Stimulated activated memory B cell treated with anti-CD40 and anti-IgM and Interleukin-4, amounts not matched to agents 10 μg/mL and 1 μg/mL and 100 μg/mL, for 72 hours (primary cell): ENCODE data around the gene ACOT12.
"Not testable (repeated sequence)": the region's sequence is repeated elsewhere in the genome, so short reads cannot be mapped to it uniquely, and the experiment has no call there.

Experiments used
- ATAC-seq: fragments of 150-1000 bp; cut with Tn5 transposase; 2 replicates; pipeline ENCODE4 v1.10.0; 2021
- H3K27ac Mint-ChIP-seq: one replicate; pipeline ENCODE4 v1.8.0; 2022; ENCODE audit warnings: mild to moderate bottlenecking, mixed read lengths
- H3K27me3 Mint-ChIP-seq: one replicate; pipeline ENCODE4 v1.8.0; 2022; ENCODE audit warnings: mixed read lengths
- H3K36me3 Mint-ChIP-seq: one replicate; pipeline ENCODE4 v1.8.0; 2022; ENCODE audit warnings: mixed read lengths
- H3K4me1 Mint-ChIP-seq: one replicate; pipeline ENCODE4 v1.8.0; 2022; ENCODE audit warnings: mixed read lengths
- H3K4me3 Mint-ChIP-seq: one replicate; pipeline ENCODE4 v1.8.0; 2022; ENCODE audit warnings: mild to moderate bottlenecking, moderate library complexity, mixed read lengths
- H3K9me3 Mint-ChIP-seq: one replicate; pipeline ENCODE4 v1.8.0; 2022; ENCODE audit warnings: mixed read lengths

Gene ACOT12

GRCh38 chr5:81365541-81365940 lies 28.4 kb downstream of the ACOT12 start:
- Mint-ChIP-seq H3K9me3 (no peaks in the 10 kb centered on the region), H3K4me3 (no peak overlapping the region), H3K36me3 (no peaks in the 10 kb centered on the region), H3K27me3 (peaks cover 22% of the 10 kb centered on the region), H3K27ac (no peak overlapping the region), H3K4me1 (no peaks in the 10 kb centered on the region)
- no peak for ATAC-seq

DNA sequence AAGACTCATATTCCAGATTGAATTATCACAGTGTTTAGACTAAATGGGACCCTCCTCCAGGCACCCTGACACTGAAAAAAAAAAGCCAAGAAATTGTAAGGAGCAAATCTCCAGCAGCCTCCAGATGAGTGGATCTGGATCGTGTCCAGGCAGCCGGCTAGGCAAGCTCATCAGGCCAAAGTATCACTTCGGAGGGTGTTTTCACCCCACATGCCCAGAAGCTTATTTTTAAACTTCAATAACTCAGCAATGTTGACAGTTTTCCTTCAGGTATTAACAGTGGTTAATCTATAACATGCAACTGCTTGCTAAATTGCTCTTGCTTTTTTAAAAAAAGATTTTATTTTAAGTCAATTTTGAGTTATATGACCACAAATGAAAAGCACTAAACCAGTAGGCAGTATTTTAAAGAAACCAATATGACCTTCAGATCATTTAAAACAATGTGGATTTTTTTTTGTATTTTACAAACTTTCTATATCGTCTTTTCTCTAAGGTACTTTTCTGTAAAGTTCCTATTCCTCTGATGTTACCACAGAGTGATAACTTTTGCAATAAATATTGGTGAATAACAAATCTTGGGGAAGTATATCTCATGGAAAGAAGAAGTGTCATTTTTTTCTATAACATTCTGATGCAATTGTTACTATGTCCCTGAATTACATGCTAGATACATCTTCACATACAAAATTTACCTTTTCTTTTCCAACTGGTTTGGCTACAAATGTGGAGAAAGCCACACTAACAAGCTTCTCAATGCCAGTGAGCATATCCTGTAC lies 30.7 kb downstream of the ACOT12 start:
- ATAC-seq, result no peak
- Mint-ChIP-seq H3K9me3 (no peaks in the 10 kb centered on the region), H3K27me3 (peaks cover 34% of the 10 kb centered on the region), H3K36me3 (no peaks in the 10 kb centered on the region), H3K4me1 (no peaks in the 10 kb centered on the region), H3K27ac (no peak overlapping the region), H3K4me3 (no peak overlapping the region)

- no peak for ATAC-seq
- H3K36me3 Mint-ChIP-seq, result no peaks in the 10 kb centered on the region
- H3K27ac Mint-ChIP-seq, result no peak overlapping the region
Measured at GRCh38 chr5:81361600-81361999, 32.3 kb downstream of the ACOT12 start.

DNA sequence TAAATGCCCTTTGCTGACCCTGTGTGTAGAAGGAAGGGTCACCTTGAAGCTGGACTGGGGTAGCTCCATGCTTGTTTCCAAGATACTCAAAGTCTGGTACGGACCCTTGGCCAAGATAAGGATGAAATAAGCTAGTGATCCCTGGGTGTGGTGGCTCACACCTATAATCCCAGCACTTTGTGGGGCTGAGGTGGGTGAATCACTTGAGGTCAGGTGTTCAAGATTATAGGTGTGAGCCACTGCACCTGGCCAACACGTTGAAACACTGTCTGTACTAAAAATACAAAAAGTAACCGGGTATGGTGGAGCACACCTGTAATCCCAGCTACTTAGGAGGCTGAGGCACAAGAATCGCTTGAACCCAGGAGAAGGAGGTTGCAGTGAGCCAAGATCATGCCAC lies 33.3 kb downstream of the ACOT12 start:
- H3K36me3 Mint-ChIP-seq, result no peaks in the 10 kb centered on the region
- no peak overlapping the region for H3K4me3 Mint-ChIP-seq
- no peak overlapping the region for H3K27ac Mint-ChIP-seq
- no peaks in the 10 kb centered on the region for H3K4me1 Mint-ChIP-seq
- H3K9me3 Mint-ChIP-seq, result no peaks in the 10 kb centered on the region
- H3K27me3 Mint-ChIP-seq, result peaks cover 20% of the 10 kb centered on the region
- no peak for ATAC-seq

More at GRCh38 chr5:81361600-81361999, 32.3 kb downstream of the ACOT12 start:
- Mint-ChIP-seq H3K9me3 (no peaks in the 10 kb centered on the region), H3K27me3 (peaks cover 30% of the 10 kb centered on the region), H3K4me3 (no peak overlapping the region), H3K4me1 (no peaks in the 10 kb centered on the region)

- no peak overlapping the region for H3K4me3 Mint-ChIP-seq
- H3K27ac Mint-ChIP-seq, result no peak overlapping the region
- H3K9me3 Mint-ChIP-seq, result no peaks in the 10 kb centered on the region
- H3K27me3 Mint-ChIP-seq, result peaks cover 12% of the 10 kb centered on the region
- no peaks in the 10 kb centered on the region for H3K36me3 Mint-ChIP-seq
- no peak for ATAC-seq
- H3K4me1 Mint-ChIP-seq, result no peaks in the 10 kb centered on the region
Measured at GRCh38 chr5:81359881-81360280, 34.1 kb downstream of the ACOT12 start.

GRCh38 chr5:81359108-81359507 lies 34.8 kb downstream of the ACOT12 start:
- ATAC-seq, result no peak
- peaks cover 11% of the 10 kb centered on the region for H3K27me3 Mint-ChIP-seq
- H3K36me3 Mint-ChIP-seq, result no peaks in the 10 kb centered on the region
- no peak overlapping the region for H3K27ac Mint-ChIP-seq
- no peak overlapping the region for H3K4me3 Mint-ChIP-seq
- H3K4me1 Mint-ChIP-seq, result no peaks in the 10 kb centered on the region
- H3K9me3 Mint-ChIP-seq, result no peaks in the 10 kb centered on the region

- Mint-ChIP-seq H3K27ac (no peak overlapping the region), H3K27me3 (peaks cover 11% of the 10 kb centered on the region), H3K9me3 (no peaks in the 10 kb centered on the region), H3K4me1 (no peaks in the 10 kb centered on the region), H3K4me3 (no peak overlapping the region), H3K36me3 (no peaks in the 10 kb centered on the region)
- ATAC-seq, result no peak
Measured at GRCh38 chr5:81355291-81356251, 38.4 kb downstream of the ACOT12 start.

DNA sequence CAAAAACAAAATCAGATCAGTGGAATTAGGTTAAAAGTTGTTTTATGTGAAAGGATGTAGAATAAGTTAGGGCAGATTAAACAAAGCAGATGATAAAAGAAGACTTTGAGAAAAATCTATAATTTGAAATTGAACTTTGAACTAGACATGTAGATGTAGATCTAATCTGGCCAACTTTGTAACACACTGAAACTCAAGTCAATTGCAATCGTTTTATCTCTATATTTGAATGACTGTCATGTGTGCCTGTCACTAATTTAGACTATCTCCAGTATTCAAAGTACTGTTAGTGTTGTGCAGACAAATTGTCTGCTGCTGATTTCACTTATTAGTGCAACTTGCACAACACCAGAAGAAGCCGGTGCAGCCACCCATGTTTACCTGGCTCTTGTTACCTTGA lies 39.8 kb downstream of the ACOT12 start:
- H3K4me1 Mint-ChIP-seq, result no peaks in the 10 kb centered on the region
- H3K36me3 Mint-ChIP-seq, result no peaks in the 10 kb centered on the region
- no peak overlapping the region for H3K27ac Mint-ChIP-seq
- no peak overlapping the region for H3K4me3 Mint-ChIP-seq
- no peaks in the 10 kb centered on the region for H3K9me3 Mint-ChIP-seq
- H3K27me3 Mint-ChIP-seq, result peaks cover 8% of the 10 kb centered on the region
- no peak for ATAC-seq

- no peaks in the 10 kb centered on the region for H3K27me3 Mint-ChIP-seq
- no peaks in the 10 kb centered on the region for H3K9me3 Mint-ChIP-seq
- H3K4me3 Mint-ChIP-seq, result no peak overlapping the region
- no peak for ATAC-seq
- no peaks in the 10 kb centered on the region for H3K36me3 Mint-ChIP-seq
- H3K4me1 Mint-ChIP-seq, result no peaks in the 10 kb centered on the region
- no peak overlapping the region for H3K27ac Mint-ChIP-seq
Measured at GRCh38 chr5:81353189-81353588, 40.7 kb downstream of the ACOT12 start.

- ATAC-seq, result no peak
- no peaks in the 10 kb centered on the region for H3K4me1 Mint-ChIP-seq
- H3K4me3 Mint-ChIP-seq, result no peak overlapping the region
- no peak overlapping the region for H3K27ac Mint-ChIP-seq
- no peaks in the 10 kb centered on the region for H3K9me3 Mint-ChIP-seq
- no peaks in the 10 kb centered on the region for H3K27me3 Mint-ChIP-seq
- no peaks in the 10 kb centered on the region for H3K36me3 Mint-ChIP-seq
Measured at GRCh38 chr5:81350507-81350906, 43.4 kb downstream of the ACOT12 start.

GRCh38 chr5:81349161-81349560 lies 44.8 kb downstream of the ACOT12 start:
- ATAC-seq, result no peak
- H3K4me1 Mint-ChIP-seq, result no peaks in the 10 kb centered on the region
- H3K36me3 Mint-ChIP-seq, result no peaks in the 10 kb centered on the region
- H3K27me3 Mint-ChIP-seq, result no peaks in the 10 kb centered on the region
- no peaks in the 10 kb centered on the region for H3K9me3 Mint-ChIP-seq
- no peak overlapping the region for H3K4me3 Mint-ChIP-seq
- no peak overlapping the region for H3K27ac Mint-ChIP-seq

- Mint-ChIP-seq H3K9me3 (no peaks in the 10 kb centered on the region), H3K27ac (no peak overlapping the region), H3K27me3 (peaks cover 10% of the 10 kb centered on the region), H3K36me3 (no peaks in the 10 kb centered on the region), H3K4me1 (no peaks in the 10 kb centered on the region), H3K4me3 (no peak overlapping the region)
- ATAC-seq, result no peak
Measured at GRCh38 chr5:81345411-81346003, 48.4 kb downstream of the ACOT12 start.

DNA sequence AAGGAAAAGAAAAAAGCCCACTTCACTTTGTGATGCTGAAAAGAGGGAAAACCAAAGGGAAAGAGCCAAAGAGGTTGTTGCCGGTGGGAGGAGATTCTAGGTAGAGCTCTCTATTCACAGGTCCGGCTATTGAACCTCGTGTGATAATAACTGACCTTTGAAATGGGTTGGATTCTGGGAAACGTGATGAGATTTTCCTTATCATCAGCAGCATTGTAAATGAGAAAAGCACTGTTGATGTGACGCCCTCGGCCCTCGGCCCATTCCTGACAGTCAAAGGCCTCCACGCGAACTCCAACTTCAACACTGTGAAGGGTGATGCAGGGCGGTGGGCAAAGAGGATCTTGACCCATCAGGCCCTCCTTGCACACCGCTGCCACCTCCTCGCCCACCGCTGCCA lies 49.2 kb downstream of the ACOT12 start:
- H3K4me1 Mint-ChIP-seq, result no peaks in the 10 kb centered on the region

GRCh38 chr5:81338213-81338612 lies 55.7 kb downstream of the ACOT12 start:
- not testable (repeated sequence) for H3K4me3 Mint-ChIP-seq, H3K36me3 Mint-ChIP-seq, H3K4me1 Mint-ChIP-seq, ATAC-seq, H3K27ac Mint-ChIP-seq, H3K9me3 Mint-ChIP-seq
- peaks cover 10% of the 10 kb centered on the region for H3K27me3 Mint-ChIP-seq

More for the DNA sequence above, 49.2 kb downstream of the ACOT12 start:
- Mint-ChIP-seq H3K4me3 (no peak overlapping the region), H3K27me3 (peaks cover 10% of the 10 kb centered on the region), H3K9me3 (no peaks in the 10 kb centered on the region), H3K27ac (no peak overlapping the region), H3K36me3 (no peaks in the 10 kb centered on the region)
- no peak for ATAC-seq

DNA sequence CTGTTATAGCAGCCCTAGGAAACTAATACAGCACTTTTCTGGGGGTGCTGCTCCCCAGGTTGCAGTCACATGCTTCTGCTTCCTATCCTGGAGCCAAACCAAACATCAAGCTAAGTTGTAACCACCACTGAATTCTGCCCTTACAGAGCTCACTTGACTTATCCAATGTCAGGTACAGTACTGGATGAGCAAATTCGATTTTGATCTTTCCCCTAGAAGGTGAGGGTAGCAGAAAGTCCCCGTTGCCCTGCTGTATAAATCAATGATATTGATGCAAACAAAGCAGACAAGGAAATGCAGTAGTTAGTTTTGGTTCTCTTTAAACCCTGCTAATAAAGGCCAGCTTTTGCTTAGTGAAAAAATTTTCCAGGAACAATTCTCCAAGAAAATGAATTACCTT lies 56.1 kb downstream of the ACOT12 start:
- no peak overlapping the region for H3K27ac Mint-ChIP-seq
- peaks cover 10% of the 10 kb centered on the region for H3K27me3 Mint-ChIP-seq
- no peak overlapping the region for H3K4me3 Mint-ChIP-seq
- no peaks in the 10 kb centered on the region for H3K36me3 Mint-ChIP-seq
- H3K9me3 Mint-ChIP-seq, result peaks cover 3% of the 10 kb centered on the region
- ATAC-seq, result no peak
- no peaks in the 10 kb centered on the region for H3K4me1 Mint-ChIP-seq
